Right lobe of liver (tissue), 4 donors: ENCODE results near the gene MTRF1L.
"Not testable (repeated sequence)": the region's sequence is repeated elsewhere in the genome, so short reads cannot be mapped to it uniquely, and the experiment has no call there.

Experiments
- POLR2A ChIP-seq: fragments of 450-650 bp; IDR thresholded peaks from one replicate; pipeline ENCODE4 v1.6.1; 2017; ENCODE audit warnings: antibody characterized with exemption, mild to moderate bottlenecking
- TF ChIP-seq, protein P1 (sequence below), 4 donors: fragments of 200-600 bp in 3 of 4; fragments of 450-650 bp in 1 of 4; IDR thresholded peaks; one replicate each; pipeline versions ENCODE4 v1.5.1 to v1.8.0; 2016 to 2022; ENCODE audit warnings: antibody characterized with exemption in 4 of 4, mild to moderate bottlenecking in 2 of 4
- donor health status: DM: no; HTN: no; CAD: no.
- donor health status: DM: no; HTN: no; CAD: no.
- donor health status: DM: no; HTN: yes; CAD: no.

DNA sequence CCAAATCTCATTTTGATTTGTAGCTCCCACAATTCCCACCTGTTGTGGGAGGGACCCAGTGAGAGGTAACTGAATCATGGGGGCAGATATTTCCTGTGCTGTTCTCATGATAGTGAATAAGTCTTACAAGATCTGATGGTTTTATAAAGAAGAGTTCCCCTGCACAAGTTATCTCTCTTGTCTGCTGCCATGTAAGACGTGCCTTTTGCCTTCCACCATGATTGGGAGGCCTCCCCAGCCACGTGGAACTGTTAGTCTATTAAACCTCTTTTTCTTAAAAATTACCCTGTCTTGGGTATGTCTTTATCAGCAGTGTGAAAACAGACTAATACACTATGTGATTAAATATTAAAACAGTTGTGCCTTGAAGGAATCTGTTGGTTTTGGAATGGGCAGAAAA lies 3.0 kb downstream of the MTRF1L start:
- TF ChIP-seq, protein P1, sequence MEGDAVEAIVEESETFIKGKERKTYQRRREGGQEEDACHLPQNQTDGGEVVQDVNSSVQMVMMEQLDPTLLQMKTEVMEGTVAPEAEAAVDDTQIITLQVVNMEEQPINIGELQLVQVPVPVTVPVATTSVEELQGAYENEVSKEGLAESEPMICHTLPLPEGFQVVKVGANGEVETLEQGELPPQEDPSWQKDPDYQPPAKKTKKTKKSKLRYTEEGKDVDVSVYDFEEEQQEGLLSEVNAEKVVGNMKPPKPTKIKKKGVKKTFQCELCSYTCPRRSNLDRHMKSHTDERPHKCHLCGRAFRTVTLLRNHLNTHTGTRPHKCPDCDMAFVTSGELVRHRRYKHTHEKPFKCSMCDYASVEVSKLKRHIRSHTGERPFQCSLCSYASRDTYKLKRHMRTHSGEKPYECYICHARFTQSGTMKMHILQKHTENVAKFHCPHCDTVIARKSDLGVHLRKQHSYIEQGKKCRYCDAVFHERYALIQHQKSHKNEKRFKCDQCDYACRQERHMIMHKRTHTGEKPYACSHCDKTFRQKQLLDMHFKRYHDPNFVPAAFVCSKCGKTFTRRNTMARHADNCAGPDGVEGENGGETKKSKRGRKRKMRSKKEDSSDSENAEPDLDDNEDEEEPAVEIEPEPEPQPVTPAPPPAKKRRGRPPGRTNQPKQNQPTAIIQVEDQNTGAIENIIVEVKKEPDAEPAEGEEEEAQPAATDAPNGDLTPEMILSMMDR (IDR thresholded peaks at IDR 0.05): not testable (repeated sequence)
- TF ChIP-seq POLR2A: not testable (repeated sequence)
